Embryonic facial prominence (tissue), 1 donor: Measurements from ENCODE around the gene CCDC185.

Source experiments
- DNase-seq: peaks from one replicate; pipeline ENCODE4 v3.0.0-alpha.2; 2016; ENCODE audit errors: extremely low spot score

CCDC185 gene

DNA sequence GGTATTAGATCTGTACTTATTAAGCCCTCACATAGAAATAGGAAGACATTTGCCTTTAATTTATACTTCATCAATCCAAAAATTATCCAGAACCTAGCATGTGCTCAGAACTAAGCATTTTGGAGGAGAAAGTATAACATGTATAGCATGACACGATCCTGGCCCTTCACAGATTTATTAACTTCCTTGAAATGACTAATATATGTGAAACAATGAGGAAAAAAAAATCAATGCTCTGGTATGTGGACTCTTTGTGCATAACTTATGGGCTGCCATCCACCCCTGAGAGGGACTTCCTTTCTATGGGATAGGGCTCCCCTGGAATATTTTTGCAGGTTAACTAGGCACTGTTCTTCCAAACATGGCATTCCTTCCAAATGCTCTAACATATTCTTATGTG is 36.6 kb downstream of the CCDC185 start:
- no peak for DNase-seq

DNA sequence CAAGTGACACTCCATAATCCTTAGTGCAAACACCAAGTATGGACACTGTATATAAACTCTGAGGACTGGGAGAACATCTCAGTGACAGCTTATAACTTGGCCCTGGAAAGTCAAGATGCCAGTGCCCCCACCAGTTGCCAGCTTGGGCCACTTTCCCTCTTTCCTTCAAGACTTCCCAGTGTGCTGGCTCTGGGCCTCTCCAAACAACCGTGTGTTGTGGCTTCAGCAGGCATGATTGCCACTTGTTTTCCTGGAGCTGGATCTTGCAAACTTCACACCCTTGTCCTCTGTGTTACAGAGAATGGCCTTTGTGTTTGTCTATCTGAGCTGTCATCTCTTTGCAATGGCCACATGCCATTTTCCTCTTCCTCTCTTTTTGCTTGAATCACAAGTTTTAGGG is 37.0 kb downstream of the CCDC185 start:
- DNase-seq, result no peak

DNA sequence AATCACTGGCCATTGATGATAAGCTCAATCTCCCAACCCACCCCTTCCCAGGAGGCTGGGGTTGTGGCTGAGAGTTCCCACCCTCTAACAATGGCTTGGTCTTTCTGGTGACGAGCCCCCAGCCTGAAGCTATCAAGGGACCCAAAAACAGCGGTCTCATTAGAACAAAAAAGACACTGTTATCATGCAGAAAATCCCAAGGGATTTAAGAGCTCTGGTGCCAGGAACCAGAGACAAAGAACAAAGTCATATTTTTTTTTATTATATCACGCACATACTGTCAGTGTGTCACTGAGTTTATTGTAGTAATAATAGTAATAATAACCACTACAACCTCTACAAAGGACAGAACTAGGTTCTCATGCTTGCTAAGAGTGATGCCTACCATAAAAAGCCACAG is 43.9 kb downstream of the CCDC185 start:
- DNase-seq, result no peak

DNA sequence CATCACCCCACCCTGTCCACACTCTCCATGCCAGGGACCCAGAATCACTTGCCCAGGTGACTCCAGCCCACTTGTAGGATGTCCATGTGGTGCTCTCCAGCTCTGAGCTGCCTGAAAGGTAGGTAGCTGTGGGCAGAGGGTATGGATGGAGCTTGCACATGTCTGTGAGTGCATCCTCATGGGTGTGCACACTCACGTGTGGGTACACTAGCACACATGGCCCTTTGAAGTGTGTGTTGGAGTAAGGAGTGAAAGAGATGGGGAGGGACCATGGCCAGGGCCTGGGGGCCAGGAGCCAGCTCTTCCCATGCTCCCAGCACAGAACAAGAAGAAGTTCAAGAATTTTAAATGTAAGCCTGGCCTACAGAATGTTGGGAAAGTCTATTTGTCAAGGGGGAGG is 50.2 kb downstream of the CCDC185 start:
- DNase-seq, result no peak

DNA sequence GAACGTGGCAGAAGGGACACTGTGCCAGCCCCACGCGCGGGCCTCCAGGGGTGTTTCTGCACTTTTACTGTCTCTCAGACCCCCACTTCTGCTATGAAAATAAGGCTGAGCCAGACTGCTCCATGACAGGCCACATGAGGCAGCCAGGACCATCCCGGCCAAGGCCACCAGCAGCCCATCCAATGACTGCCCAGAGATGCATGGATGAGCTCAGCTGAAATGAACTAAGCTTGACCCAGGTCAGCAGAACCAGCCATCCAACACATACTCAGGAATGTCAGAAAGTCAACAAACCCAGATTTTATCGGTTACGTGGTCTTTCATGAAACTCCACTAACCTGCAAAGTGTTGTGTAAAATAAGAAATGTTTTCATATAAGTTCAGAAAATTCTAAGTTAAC is 51.2 kb downstream of the CCDC185 start:
- DNase-seq, result no peak
